Esophagus squamous epithelium (tissue), 4 donors: Measurements from ENCODE around the gene MADD.
"Not testable (repeated sequence)": the region's sequence is repeated elsewhere in the genome, so short reads cannot be mapped to it uniquely, and the experiment has no call there.

Experiments used
- POLR2A ChIP-seq, 4 donors: fragments of 450-650 bp; IDR thresholded peaks; one replicate each; pipeline ENCODE4 v1.6.1; 2017; ENCODE audit warnings: antibody characterized with exemption in 4 of 4, mild to moderate bottlenecking in 4 of 4, moderate library complexity in 3 of 4
- TF ChIP-seq, protein P1 (sequence below), 6 experiments: fragments of 450-650 bp in 4 of 6; fragments of 200-600 bp in 2 of 6; sonication (generic) in 2 of 6; IDR thresholded peaks; one replicate each; pipeline ENCODE4 v1.5.1; 2016 to 2019; ENCODE audit warnings: antibody characterized with exemption in 6 of 6, mild to moderate bottlenecking in 4 of 6, moderate library complexity in 4 of 6

DNA sequence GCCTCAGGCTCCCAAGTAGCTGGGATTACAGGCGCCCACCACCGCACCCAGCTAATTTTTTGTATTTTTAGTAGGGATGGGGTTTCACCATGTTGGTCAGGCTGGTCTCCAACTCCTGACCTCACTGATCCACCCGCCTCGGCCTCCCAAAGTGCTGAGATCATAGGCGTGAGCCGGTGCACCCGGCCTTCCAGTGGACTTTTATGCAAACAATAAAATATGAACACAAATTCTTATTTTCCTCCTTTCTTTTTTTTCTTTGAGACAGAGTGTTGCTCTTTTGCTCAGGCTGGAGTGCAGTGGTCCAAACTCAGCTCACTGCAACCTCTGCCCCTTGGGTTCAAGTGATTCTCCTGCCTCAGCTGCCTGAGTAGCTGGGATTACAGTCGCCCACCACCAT lies 46.6 kb downstream of the MADD start:
- TF ChIP-seq, protein P1, sequence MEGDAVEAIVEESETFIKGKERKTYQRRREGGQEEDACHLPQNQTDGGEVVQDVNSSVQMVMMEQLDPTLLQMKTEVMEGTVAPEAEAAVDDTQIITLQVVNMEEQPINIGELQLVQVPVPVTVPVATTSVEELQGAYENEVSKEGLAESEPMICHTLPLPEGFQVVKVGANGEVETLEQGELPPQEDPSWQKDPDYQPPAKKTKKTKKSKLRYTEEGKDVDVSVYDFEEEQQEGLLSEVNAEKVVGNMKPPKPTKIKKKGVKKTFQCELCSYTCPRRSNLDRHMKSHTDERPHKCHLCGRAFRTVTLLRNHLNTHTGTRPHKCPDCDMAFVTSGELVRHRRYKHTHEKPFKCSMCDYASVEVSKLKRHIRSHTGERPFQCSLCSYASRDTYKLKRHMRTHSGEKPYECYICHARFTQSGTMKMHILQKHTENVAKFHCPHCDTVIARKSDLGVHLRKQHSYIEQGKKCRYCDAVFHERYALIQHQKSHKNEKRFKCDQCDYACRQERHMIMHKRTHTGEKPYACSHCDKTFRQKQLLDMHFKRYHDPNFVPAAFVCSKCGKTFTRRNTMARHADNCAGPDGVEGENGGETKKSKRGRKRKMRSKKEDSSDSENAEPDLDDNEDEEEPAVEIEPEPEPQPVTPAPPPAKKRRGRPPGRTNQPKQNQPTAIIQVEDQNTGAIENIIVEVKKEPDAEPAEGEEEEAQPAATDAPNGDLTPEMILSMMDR (IDR thresholded peaks at IDR 0.05): not testable (repeated sequence)
- TF ChIP-seq POLR2A (IDR thresholded peaks at IDR 0.05): not testable (repeated sequence)
